Panc1 (cell line): Measurements from ENCODE around the gene ZKSCAN5. TPM values are rescaled to one million over a fixed set of nuclear protein-coding genes. Genes with fewer than 3 reads are reported as not detected.

Source experiments
- ATAC-seq: fragments of 200-7000 bp; cut with Tn5 transposase; 2 replicates; pipeline ENCODE4 v1.9.1; 2020; ENCODE audit warnings: mild to moderate bottlenecking, moderate library complexity
- BruUV-seq: library from RNA; stranded (reverse); fragments of 400-500 nt; replicated peaks from 2 replicates; lab custom pipeline; 2021; lab: Mats Ljungman, UMichigan
- CTCF ChIA-PET: fragments of 300-600 bp; sonication (Branson Sonifier 250); formaldehyde crosslinking; loops from one replicate; lab custom pipeline; 2022; ENCODE audit warnings: antibody characterized with exemption; lab: Charles Lee
- POLR2A ChIA-PET: fragments of 300-600 bp; sonication (Branson Sonifier 250); formaldehyde crosslinking; loops from one replicate; lab custom pipeline; 2022; ENCODE audit warnings: antibody characterized with exemption; lab: Charles Lee
- DNase-seq: peaks from one replicate; pipeline ENCODE4 v3.0.0-alpha.2; 2010; ENCODE audit warnings: low read depth, low spot score
- H3K27ac ChIP-seq: 2 replicates; pipeline ENCODE4 v1.5.1; 2011; ENCODE audit warnings: mild to moderate bottlenecking, low read length, inconsistent platforms
- H3K27me3 ChIP-seq: fragments of 200-500 bp; sonication (Bioruptor generic); 2 replicates; pipeline ENCODE4 v1.6.0; 2014; ENCODE audit warnings: low read length, inconsistent platforms; ENCODE audit not compliant: control insufficient read depth, insufficient read depth
- H3K36me3 ChIP-seq: fragments of 200-500 bp; sonication (Bioruptor generic); 2 replicates; pipeline ENCODE4 v1.5.1; 2014; ENCODE audit warnings: inconsistent platforms, mild to moderate bottlenecking, low read length, moderate library complexity; ENCODE audit not compliant: control insufficient read depth, insufficient read depth
- H3K4me1 ChIP-seq: 2 replicates; pipeline ENCODE4 v1.5.1; 2011; ENCODE audit warnings: inconsistent platforms, mild to moderate bottlenecking, low read length, moderate library complexity; ENCODE audit not compliant: control insufficient read depth, insufficient read depth
- H3K4me3 ChIP-seq, 2 experiments: 2 replicates each; pipeline ENCODE4 v1.5.1; 2011 to 2012; ENCODE audit warnings: low read depth in 2 of 2, low read length in 2 of 2, mild to moderate bottlenecking in 2 of 2, inconsistent platforms in 1 of 2, moderate library complexity in 1 of 2
- H3K9me3 ChIP-seq: fragments of 200-500 bp; sonication (Bioruptor generic); 2 replicates; pipeline ENCODE4 v1.5.1; 2014; ENCODE audit warnings: low read depth, mild to moderate bottlenecking, inconsistent platforms, low read length, moderate library complexity; ENCODE audit not compliant: control insufficient read depth, insufficient read depth
- CTCF ChIP-seq: fragments of 450-650 bp; IDR thresholded peaks from 2 replicates; pipeline ENCODE4 v1.5.1; 2017; ENCODE audit warnings: mild to moderate bottlenecking
- POLR2AphosphoS5 ChIP-seq: IDR thresholded peaks from 2 replicates; pipeline ENCODE4 v1.6.1; 2012; ENCODE audit warnings: mild to moderate bottlenecking, low read depth, low read length, moderate library complexity
- REST ChIP-seq, 2 experiments: IDR thresholded peaks; 2 replicates each; pipeline ENCODE4 v1.6.1; 2011 to 2012; ENCODE audit warnings: low read depth in 2 of 2, control low read depth in 1 of 2, low read length in 1 of 2, mild to moderate bottlenecking in 1 of 2, moderate library complexity in 1 of 2; ENCODE audit not compliant: insufficient read depth in 1 of 2
- SIN3A ChIP-seq: IDR thresholded peaks from 2 replicates; pipeline ENCODE4 v1.6.1; 2012; ENCODE audit warnings: low read depth, mild to moderate bottlenecking, low read length, moderate library complexity, borderline replicate concordance; ENCODE audit not compliant: insufficient read depth
- TCF7L2 ChIP-seq: IDR thresholded peaks from 2 replicates; pipeline ENCODE4 v1.6.1; 2011; ENCODE audit warnings: mild to moderate bottlenecking, low read depth, low read length, inconsistent platforms
- in situ Hi-C: cut with HindIII; loops from 2 replicates; pipeline ENCODE4 v1.10.0; 2016; ENCODE audit warnings: low sequenced_read_pairs, low pct_unique_long_range_greater_than_20kb
- intact Hi-C: fragments of 100-400 bp; cut with micrococcal nuclease; formaldehyde crosslinking; loops from one replicate; pipeline ENCODE4 v1.10.0; 2022; ENCODE audit not compliant: unreplicated experiment
- total RNA-seq: library from RNA; stranded (reverse); gene quantifications from one replicate; pipeline ENCODE4 v1.2.1, GENCODE V29; 2021; ENCODE audit not compliant: unreplicated experiment

Gene ZKSCAN5
- total RNA-seq, 1 experiment from 2014 or later: 17.5 TPM

GRCh38 chr7:99573257-99573656, 68.8 kb downstream of the ZKSCAN5 start:
- Histone ChIP-seq H3K4me1 (no peaks in the 10 kb centered on the region), H3K36me3 (peaks cover 31% of the 10 kb centered on the region), H3K27ac (no peak overlapping the region), H3K4me3 (no peak overlapping the region), H3K27me3 (no peaks in the 10 kb centered on the region), H3K9me3 (no peaks in the 10 kb centered on the region)
- ChIA-PET CTCF (no interaction called here), POLR2A (no interaction called here)
- TF ChIP-seq REST (IDR thresholded peaks at IDR 0.05; ENCODE audit: insufficient read depth in 1 of 2, low read depth in 2 of 2, low read length in 1 of 2) (no peak), SIN3A (no peak), CTCF (no peak), TCF7L2 (no peak), POLR2AphosphoS5 (no peak)
- in situ Hi-C loops: no loop called here
- no peak for DNase-seq
- BruUV-seq: no TSS peak
- intact Hi-C loops: no loop called here
- no peak for ATAC-seq

GRCh38 chr7:99576251-99576650, 71.8 kb downstream of the ZKSCAN5 start:
- CTCF ChIA-PET: no interaction called here
- Histone ChIP-seq H3K9me3 (no peaks in the 10 kb centered on the region), H3K27ac (no peak overlapping the region), H3K36me3 (peaks cover 15% of the 10 kb centered on the region), H3K4me1 (no peaks in the 10 kb centered on the region), H3K27me3 (no peaks in the 10 kb centered on the region), H3K4me3 (no peak overlapping the region)
- DNase-seq (no peak), ATAC-seq (no peak)
- in situ Hi-C loops: no loop called here
- TF ChIP-seq REST (IDR thresholded peaks at IDR 0.05; ENCODE audit: insufficient read depth in 1 of 2, low read depth in 2 of 2, low read length in 1 of 2) (no peak), TCF7L2 (no peak), SIN3A (no peak), CTCF (no peak), POLR2AphosphoS5 (no peak)
- intact Hi-C loops: no loop called here
- no TSS peak for BruUV-seq
- POLR2A ChIA-PET: no interaction called here
